A549 treated with dexamethasone at 1 μM for 4 hours (cell line): ENCODE measurements around the gene MAP3K3. TPM values are rescaled to one million over a fixed set of nuclear protein-coding genes. Genes with fewer than 3 reads are reported as not detected.

Experiments
- total RNA-seq: library from RNA; stranded (reverse); fragments of 200-300 nt; extraction: Qiagen RNA extraction; gene quantifications from 5 replicates; pipeline ENCODE4 v1.2.3, GENCODE V29; 2022

MAP3K3 gene
- total RNA-seq = 13.5 to 20.5 TPM (median 18.4 TPM) in 5 replicates

GRCh38 chr17:63621684-63622573 is at the start of gene MAP3K3:
Gene MAP3K3, plus strand, starts transcription at chr17:63622417. Its CDS starts 343 bp downstream, at chr17:63622760.

GRCh38 chr17:63600569-63601438 is 21.4 kb upstream of the MAP3K3 start, which contains the start of gene TACO1:
Gene TACO1, plus strand, starts transcription at chr17:63600895. Its CDS starts 189 bp downstream, at chr17:63601084.

GRCh38 chr17:63699638-63700527 is 77.7 kb downstream of the MAP3K3 start, which contains the start of gene LIMD2:
Gene LIMD2, minus strand, starts transcription at chr17:63700125. Its CDS starts 827 bp downstream, at chr17:63699298.

GRCh38 chr17:63741408-63742173 is 119.4 kb downstream of the MAP3K3 start, which contains the start of gene STRADA:
Gene STRADA, minus strand, starts transcription at chr17:63741799. Its CDS starts 13,430 bp downstream, at chr17:63728369.

Other genes starting within 250 kb of the MAP3K3 start
- gene CYB561, start 176.1 kb upstream of the MAP3K3 start, total RNA-seq = 28.9 to 36.6 TPM (median 35.7 TPM) in 5 replicates
- 1.5 to 4.5 TPM (median 3.4 TPM) in 5 replicates for gene ACE, start 145.4 kb upstream of the MAP3K3 start, total RNA-seq
- gene KCNH6, start 99.1 kb upstream of the MAP3K3 start, total RNA-seq = 0.02 to 0.06 TPM (median 0.05 TPM) in 3 of 5 replicates, not detected in the others
- 42.0 to 67.7 TPM (median 62.1 TPM) in 5 replicates for gene DCAF7, start 71.9 kb upstream of the MAP3K3 start, total RNA-seq
- 55.6 to 57.7 TPM (median 56.5 TPM) in 5 replicates for gene TACO1, start 21.5 kb upstream of the MAP3K3 start, total RNA-seq
- gene LIMD2, start 77.7 kb downstream of the MAP3K3 start, total RNA-seq = 8.1 to 11.2 TPM (median 8.9 TPM) in 5 replicates
- 23.1 to 28.9 TPM (median 26.1 TPM) in 5 replicates for gene STRADA, start 119.4 kb downstream of the MAP3K3 start, total RNA-seq
- gene CCDC47, start 151.2 kb downstream of the MAP3K3 start, total RNA-seq = 104 to 121 TPM (median 118 TPM) in 5 replicates
- gene DDX42, start 151.8 kb downstream of the MAP3K3 start, total RNA-seq = 102 to 113 TPM (median 102 TPM) in 5 replicates
- 214 to 244 TPM (median 222 TPM) in 5 replicates for gene PSMC5, start 205.0 kb downstream of the MAP3K3 start, total RNA-seq
- gene FTSJ3, start 205.2 kb downstream of the MAP3K3 start, total RNA-seq = 53.1 to 56.9 TPM (median 53.4 TPM) in 5 replicates
- gene SMARCD2, start 220.3 kb downstream of the MAP3K3 start, total RNA-seq = 51.3 to 65.9 TPM (median 61.6 TPM) in 5 replicates